Common myeloid progenitor, CD34-positive (primary cell): Measurements from ENCODE around the gene CLIP2.
A peak's percentile ranks its signal among the peaks of the same experiment; 100 is the strongest.

ENCODE experiments used
- CTCF ChIA-PET: fragments of 350-600 bp; sonication (Branson Sonifier 250); formaldehyde crosslinking; loops from one replicate; lab custom pipeline; 2021; ENCODE audit warnings: antibody characterized with exemption; lab: Charles Lee
- POLR2A ChIA-PET: fragments of 350-600 bp; sonication (Branson Sonifier 250); formaldehyde crosslinking; loops from one replicate; lab custom pipeline; 2021; ENCODE audit warnings: antibody characterized with exemption; lab: Charles Lee
- DNase-seq, 3 donors: peaks; one replicate each; pipeline versions ENCODE4 v3.0.0 to v3.0.0-alpha.2; 2013
- H3K27ac ChIP-seq, 2 experiments: 1 replicate in 1 of 2; 2 replicates in 1 of 2; pipeline ENCODE4 v1.7.0; 2013; ENCODE audit warnings: inconsistent platforms in 2 of 2, low read length in 2 of 2, mild to moderate bottlenecking in 2 of 2, low read depth in 1 of 2, moderate library complexity in 1 of 2; ENCODE audit not compliant: severe bottlenecking in 2 of 2, insufficient read depth in 1 of 2, poor library complexity in 1 of 2
- H3K27me3 ChIP-seq, 5 experiments: replicated peaks in 2 of 5; 1 replicate in 3 of 5; 2 replicates in 2 of 5; pipeline versions ENCODE4 v1.6.1 to v1.7.0; 2013; ENCODE audit warnings: low read length in 4 of 5, mild to moderate bottlenecking in 2 of 5, moderate library complexity in 2 of 5, inconsistent platforms in 1 of 5; ENCODE audit not compliant: insufficient read depth in 5 of 5, control insufficient read depth in 4 of 5
- H3K36me3 ChIP-seq, 4 experiments: 1 replicate in 2 of 4; 2 replicates in 2 of 4; pipeline versions ENCODE4 v1.6.1 to v1.7.0; 2013; ENCODE audit warnings: low read length in 3 of 4, control low read depth in 1 of 4, mild to moderate bottlenecking in 1 of 4; ENCODE audit not compliant: control insufficient read depth in 4 of 4, insufficient read depth in 4 of 4
- H3K4me1 ChIP-seq, 4 experiments: 1 replicate in 3 of 4; 2 replicates in 1 of 4; pipeline versions ENCODE4 v1.6.1 to v1.7.1; 2013; ENCODE audit warnings: low read length in 3 of 4, mild to moderate bottlenecking in 3 of 4, control low read depth in 1 of 4, inconsistent platforms in 1 of 4, moderate library complexity in 1 of 4; ENCODE audit not compliant: control insufficient read depth in 4 of 4, insufficient read depth in 4 of 4; ENCODE audit errors: control extremely low read depth in 1 of 4
- H3K4me3 ChIP-seq, 7 experiments: 1 replicate in 4 of 7; 2 replicates in 3 of 7; pipeline versions ENCODE4 v1.5.1 to v1.7.0; 2013; ENCODE audit warnings: mild to moderate bottlenecking in 7 of 7, low read length in 6 of 7, moderate library complexity in 6 of 7, inconsistent platforms in 2 of 7, low read depth in 2 of 7, control low read depth in 1 of 7; ENCODE audit not compliant: insufficient read depth in 4 of 7, control insufficient read depth in 1 of 7; ENCODE audit errors: extremely low read depth in 1 of 7
- H3K9me3 ChIP-seq, 5 experiments: 1 replicate in 4 of 5; 2 replicates in 1 of 5; pipeline versions ENCODE4 v1.6.1 to v1.7.1; 2013; ENCODE audit warnings: low read length in 4 of 5, mild to moderate bottlenecking in 2 of 5, inconsistent platforms in 1 of 5, low read depth in 1 of 5, moderate library complexity in 1 of 5; ENCODE audit not compliant: control insufficient read depth in 4 of 5, insufficient read depth in 2 of 5; ENCODE audit errors: control extremely low read depth in 1 of 5
- WGBS: methylation state at CpG from one replicate; pipeline ENCODE4 v1.1.5; 2013; ENCODE audit not compliant: insufficient coverage; 5-methylcytosine and 5-hydroxymethylcytosine counted together

CLIP2 gene

GRCh38 chr7:74292757-74293576 lies 3.8 kb downstream of the CLIP2 start:
- Histone ChIP-seq H3K27ac (no peak overlapping the region), H3K4me3 (peak overlapping the region in 1 of 7 experiments; percentile 6), H3K27me3 (no peaks in the 10 kb centered on the region), H3K9me3 (no peaks in the 10 kb centered on the region), H3K4me1 (peaks cover 5 to 58% (median 36%) of the 10 kb centered on the region in 4 experiments), H3K36me3 (peaks cover 0 to 3% (median 1%) of the 10 kb centered on the region in 4 experiments)
- no peak for DNase-seq
- CTCF ChIA-PET, result interaction anchor here (0.6 to 1.4 kb wide), 4 partner anchors 11 to 102 kb away, joined by 3 to 4 read pairs (median 3); no protein-coding TSS in a partner anchor
- WGBS, result over 99% methylated on average over 8 of the region's 18 CpGs
- POLR2A ChIA-PET, result interaction anchor here (1.4 kb wide), 1 partner anchor 38 kb away, joined by 3 read pairs; the partner anchor contains the start of gene RFC2

GRCh38 chr7:74293577-74293908 lies 4.3 kb downstream of the CLIP2 start:
- H3K4me1 ChIP-seq, result peaks cover 5 to 52% (median 33%) of the 10 kb centered on the region in 4 experiments
- CTCF ChIA-PET, result interaction anchor here (0.5 to 2.5 kb wide), 4 partner anchors 11 to 101 kb away, joined by 3 to 6 read pairs (median 4); no protein-coding TSS in a partner anchor
- POLR2A ChIA-PET, result interaction anchor here (1.4 kb wide), 1 partner anchor 39 kb away, joined by 3 read pairs; the partner anchor contains the start of gene RFC2
- no peak for DNase-seq
- H3K4me3 ChIP-seq, result peak overlapping the region in 1 of 7 experiments; percentile 6
- no peaks in the 10 kb centered on the region for H3K27me3 ChIP-seq
- 50% methylated on average over 2 of the region's 4 CpGs for WGBS
- peaks cover 0 to 3% (median 1%) of the 10 kb centered on the region in 4 experiments for H3K36me3 ChIP-seq
- H3K9me3 ChIP-seq, result no peaks in the 10 kb centered on the region
- H3K27ac ChIP-seq, result no peak overlapping the region

- Histone ChIP-seq H3K4me1 (peaks cover 5 to 52% (median 32%) of the 10 kb centered on the region in 4 experiments), H3K4me3 (no peak overlapping the region), H3K36me3 (peaks cover 0 to 3% (median 1%) of the 10 kb centered on the region in 4 experiments), H3K27ac (no peak overlapping the region), H3K27me3 (no peaks in the 10 kb centered on the region), H3K9me3 (no peaks in the 10 kb centered on the region)
- WGBS, result 95% methylated on average over 14 of the region's 17 CpGs
- ChIA-PET CTCF (interaction anchor here (0.7 to 2.7 kb wide), 4 partner anchors 12 to 23 kb away, joined by 3 to 8 read pairs (median 4); no protein-coding TSS in a partner anchor), POLR2A (interaction anchor here (1.4 kb wide), 1 partner anchor 40 kb away, joined by 3 read pairs; the partner anchor contains the start of gene RFC2)
- no peak for DNase-seq
Observed at GRCh38 chr7:74294191-74294998, 5.2 kb downstream of the CLIP2 start.

GRCh38 chr7:74297516-74298233 lies 8.5 kb downstream of the CLIP2 start:
- CTCF ChIA-PET, result interaction anchor here (0.8 to 1.6 kb wide), 3 partner anchors 13 to 104 kb away, joined by 3 to 4 read pairs (median 3); no protein-coding TSS in a partner anchor
- DNase-seq, result no peak
- Histone ChIP-seq H3K4me1 (peaks cover 0 to 25% (median 19%) of the 10 kb centered on the region in 4 experiments), H3K36me3 (peaks cover 0 to 3% (median 1%) of the 10 kb centered on the region in 4 experiments), H3K27me3 (no peaks in the 10 kb centered on the region), H3K27ac (no peak overlapping the region), H3K9me3 (no peaks in the 10 kb centered on the region), H3K4me3 (no peak overlapping the region)
- POLR2A ChIA-PET, result no interaction called here
- WGBS, result 97% methylated on average over 12 of the region's 15 CpGs

- DNase-seq, result no peak
- Histone ChIP-seq H3K4me1 (peaks cover 0 to 13% (median 10%) of the 10 kb centered on the region in 4 experiments), H3K36me3 (peaks cover 0 to 3% (median 1%) of the 10 kb centered on the region in 4 experiments), H3K4me3 (no peak overlapping the region), H3K27ac (no peak overlapping the region), H3K27me3 (no peaks in the 10 kb centered on the region), H3K9me3 (no peaks in the 10 kb centered on the region)
- WGBS, result 89% methylated on average over 8 of the region's 8 CpGs
- ChIA-PET POLR2A (no interaction called here), CTCF (no interaction called here)
Observed at GRCh38 chr7:74299401-74299800, 10.2 kb downstream of the CLIP2 start.

- ChIA-PET CTCF (no interaction called here), POLR2A (no interaction called here)
- peaks cover 0 to 3% (median 1%) of the 10 kb centered on the region in 4 experiments for H3K36me3 ChIP-seq
- H3K9me3 ChIP-seq, result no peaks in the 10 kb centered on the region
- H3K27ac ChIP-seq, result no peak overlapping the region
- no peak for DNase-seq
- no peaks in the 10 kb centered on the region for H3K27me3 ChIP-seq
- H3K4me1 ChIP-seq, result peaks cover 0 to 16% (median 13%) of the 10 kb centered on the region in 4 experiments
- no peak overlapping the region for H3K4me3 ChIP-seq
- WGBS, result 100% methylated on average over 2 of the region's 4 CpGs
Observed at GRCh38 chr7:74300926-74301325, 11.7 kb downstream of the CLIP2 start.
